NT2/D1 (cell line): ENCODE data around the gene PRKAB1.

Source experiments
- SUZ12 ChIP-seq: IDR thresholded peaks from 2 replicates; pipeline ENCODE4 v1.6.1; 2011; ENCODE audit not compliant: insufficient read length, insufficient read depth; ENCODE audit errors: extremely low read depth
- YY1 ChIP-seq: IDR thresholded peaks from 2 replicates; pipeline ENCODE4 v1.6.1; 2011; ENCODE audit not compliant: insufficient read length, insufficient read depth
- ZNF274 ChIP-seq: IDR thresholded peaks from 2 replicates; pipeline ENCODE4 v1.6.1; 2011; ENCODE audit warnings: mild to moderate bottlenecking, low read depth, low read length

DNA sequence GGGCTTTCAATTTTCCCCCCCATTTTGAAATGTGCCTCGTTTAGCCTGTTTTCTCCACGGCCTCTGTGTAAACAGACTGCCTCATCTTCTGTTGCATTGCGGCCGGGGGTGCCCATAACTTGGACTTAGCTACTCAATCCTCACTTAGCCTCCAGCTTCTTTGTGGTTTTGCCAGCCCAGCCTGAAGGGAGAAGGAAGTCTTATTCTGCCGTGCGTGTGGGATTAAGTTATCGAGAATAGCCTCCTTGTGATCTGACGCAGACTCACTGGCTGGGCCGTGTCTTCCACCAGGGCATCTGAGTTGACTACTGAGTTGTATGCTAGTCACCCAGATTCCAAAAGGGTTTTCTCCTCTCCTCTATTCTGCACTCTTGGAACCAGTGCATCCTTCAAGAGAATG lies 8.1 kb downstream of the PRKAB1 start:
- TF ChIP-seq ZNF274 (no peak), YY1 (no peak), SUZ12 (no peak)
